ENCODE results near the gene MYO1G. TPM values are rescaled to one million over a fixed set of nuclear protein-coding genes. Genes with fewer than 3 reads are reported as not detected.
A peak's percentile ranks its signal among the peaks of the same experiment; 100 is the strongest.

MYO1G gene
- total and polyA plus RNA-seq, 9 of the 15 experiments (the other 6 are each of a cell fraction or from before 2014, with no cell fraction given): 0.03 to 0.62 (median 0.13) TPM; not detected in 1

DNA sequence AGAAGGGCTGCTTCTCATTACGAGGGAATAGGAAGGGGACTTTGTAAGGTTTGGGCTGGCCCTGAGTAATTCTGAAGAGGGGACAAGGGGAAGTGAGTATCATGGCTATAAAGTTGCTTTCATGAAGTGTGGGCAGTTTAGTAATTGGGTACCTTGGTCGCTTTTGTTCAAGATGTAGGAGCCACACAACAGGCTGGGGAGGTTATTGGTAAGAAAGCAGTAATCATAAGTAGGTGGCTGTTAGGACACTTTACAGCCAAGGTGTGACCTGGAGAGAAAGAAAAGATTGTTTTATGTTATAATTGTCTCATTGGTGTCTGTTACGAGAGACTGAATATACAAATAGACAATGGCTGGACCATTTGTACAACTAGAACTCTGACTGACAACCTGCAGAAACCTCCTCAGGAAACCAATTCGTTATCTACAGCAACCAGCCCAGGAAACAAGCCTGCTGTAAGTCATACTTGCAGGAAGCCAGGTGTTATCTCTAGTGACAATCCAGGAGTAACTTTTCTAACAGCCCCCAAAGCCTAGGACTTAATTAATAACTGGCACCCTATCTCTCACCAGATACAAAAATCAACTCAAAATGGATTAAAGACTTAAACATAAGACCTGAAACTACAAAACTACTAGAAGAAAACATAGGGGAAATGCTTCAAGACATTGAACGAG lies 16.2 kb upstream of the MYO1G start (continued):
- TF ChIP-seq, protein P1, sequence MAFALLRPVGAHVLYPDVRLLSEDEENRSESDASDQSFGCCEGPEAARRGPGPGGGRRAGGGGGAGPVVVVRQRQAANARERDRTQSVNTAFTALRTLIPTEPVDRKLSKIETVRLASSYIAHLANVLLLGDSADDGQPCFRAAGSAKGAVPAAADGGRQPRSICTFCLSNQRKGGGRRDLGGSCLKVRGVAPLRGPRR (CRISPR knock-in tag; IDR thresholded peaks at IDR 0.05): no peak
- TF ChIP-seq, protein P2, sequence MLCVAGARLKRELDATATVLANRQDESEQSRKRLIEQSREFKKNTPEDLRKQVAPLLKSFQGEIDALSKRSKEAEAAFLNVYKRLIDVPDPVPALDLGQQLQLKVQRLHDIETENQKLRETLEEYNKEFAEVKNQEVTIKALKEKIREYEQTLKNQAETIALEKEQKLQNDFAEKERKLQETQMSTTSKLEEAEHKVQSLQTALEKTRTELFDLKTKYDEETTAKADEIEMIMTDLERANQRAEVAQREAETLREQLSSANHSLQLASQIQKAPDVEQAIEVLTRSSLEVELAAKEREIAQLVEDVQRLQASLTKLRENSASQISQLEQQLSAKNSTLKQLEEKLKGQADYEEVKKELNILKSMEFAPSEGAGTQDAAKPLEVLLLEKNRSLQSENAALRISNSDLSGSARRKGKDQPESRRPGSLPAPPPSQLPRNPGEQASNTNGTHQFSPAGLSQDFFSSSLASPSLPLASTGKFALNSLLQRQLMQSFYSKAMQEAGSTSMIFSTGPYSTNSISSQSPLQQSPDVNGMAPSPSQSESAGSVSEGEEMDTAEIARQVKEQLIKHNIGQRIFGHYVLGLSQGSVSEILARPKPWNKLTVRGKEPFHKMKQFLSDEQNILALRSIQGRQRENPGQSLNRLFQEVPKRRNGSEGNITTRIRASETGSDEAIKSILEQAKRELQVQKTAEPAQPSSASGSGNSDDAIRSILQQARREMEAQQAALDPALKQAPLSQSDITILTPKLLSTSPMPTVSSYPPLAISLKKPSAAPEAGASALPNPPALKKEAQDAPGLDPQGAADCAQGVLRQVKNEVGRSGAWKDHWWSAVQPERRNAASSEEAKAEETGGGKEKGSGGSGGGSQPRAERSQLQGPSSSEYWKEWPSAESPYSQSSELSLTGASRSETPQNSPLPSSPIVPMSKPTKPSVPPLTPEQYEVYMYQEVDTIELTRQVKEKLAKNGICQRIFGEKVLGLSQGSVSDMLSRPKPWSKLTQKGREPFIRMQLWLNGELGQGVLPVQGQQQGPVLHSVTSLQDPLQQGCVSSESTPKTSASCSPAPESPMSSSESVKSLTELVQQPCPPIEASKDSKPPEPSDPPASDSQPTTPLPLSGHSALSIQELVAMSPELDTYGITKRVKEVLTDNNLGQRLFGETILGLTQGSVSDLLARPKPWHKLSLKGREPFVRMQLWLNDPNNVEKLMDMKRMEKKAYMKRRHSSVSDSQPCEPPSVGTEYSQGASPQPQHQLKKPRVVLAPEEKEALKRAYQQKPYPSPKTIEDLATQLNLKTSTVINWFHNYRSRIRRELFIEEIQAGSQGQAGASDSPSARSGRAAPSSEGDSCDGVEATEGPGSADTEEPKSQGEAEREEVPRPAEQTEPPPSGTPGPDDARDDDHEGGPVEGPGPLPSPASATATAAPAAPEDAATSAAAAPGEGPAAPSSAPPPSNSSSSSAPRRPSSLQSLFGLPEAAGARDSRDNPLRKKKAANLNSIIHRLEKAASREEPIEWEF (CRISPR knock-in tag; IDR thresholded peaks at IDR 0.05): no peak
- no peak for TF ChIP-seq ZNF3 (CRISPR knock-in tag; IDR thresholded peaks at IDR 0.05)
- TF ChIP-seq, protein P3, sequence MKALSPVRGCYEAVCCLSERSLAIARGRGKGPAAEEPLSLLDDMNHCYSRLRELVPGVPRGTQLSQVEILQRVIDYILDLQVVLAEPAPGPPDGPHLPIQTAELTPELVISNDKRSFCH (CRISPR knock-in tag; IDR thresholded peaks at IDR 0.05): no peak
- TF ChIP-seq, protein P3 (tag; IDR thresholded peaks at IDR 0.05): peak; percentile 77
- no peak for TF ChIP-seq ZNF57 (CRISPR knock-in tag; IDR thresholded peaks at IDR 0.05)
- TF ChIP-seq DDX20 (tag; IDR thresholded peaks at IDR 0.05; ENCODE audit: low read depth): peak; percentile 39; the same call in 1 of the 2 replicates
- TF ChIP-seq TGIF2 (CRISPR knock-in tag; IDR thresholded peaks at IDR 0.05): no peak; the same call in 1 of the 2 replicates
- no peak for TF ChIP-seq TBP (optimal IDR thresholded peaks at IDR 0.05; ENCODE audit: low read depth, low read length)
- peak; percentile 56 to 91; a peak in 3 of 4 replicates for TF ChIP-seq ARNT (IDR thresholded peaks at IDR 0.05)
- TF ChIP-seq, protein P4, sequence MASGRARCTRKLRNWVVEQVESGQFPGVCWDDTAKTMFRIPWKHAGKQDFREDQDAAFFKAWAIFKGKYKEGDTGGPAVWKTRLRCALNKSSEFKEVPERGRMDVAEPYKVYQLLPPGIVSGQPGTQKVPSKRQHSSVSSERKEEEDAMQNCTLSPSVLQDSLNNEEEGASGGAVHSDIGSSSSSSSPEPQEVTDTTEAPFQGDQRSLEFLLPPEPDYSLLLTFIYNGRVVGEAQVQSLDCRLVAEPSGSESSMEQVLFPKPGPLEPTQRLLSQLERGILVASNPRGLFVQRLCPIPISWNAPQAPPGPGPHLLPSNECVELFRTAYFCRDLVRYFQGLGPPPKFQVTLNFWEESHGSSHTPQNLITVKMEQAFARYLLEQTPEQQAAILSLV (tag; IDR thresholded peaks at IDR 0.05): no peak
- TF ChIP-seq MCM3 (IDR thresholded peaks at IDR 0.05): no peak
- TF ChIP-seq, protein P5, sequence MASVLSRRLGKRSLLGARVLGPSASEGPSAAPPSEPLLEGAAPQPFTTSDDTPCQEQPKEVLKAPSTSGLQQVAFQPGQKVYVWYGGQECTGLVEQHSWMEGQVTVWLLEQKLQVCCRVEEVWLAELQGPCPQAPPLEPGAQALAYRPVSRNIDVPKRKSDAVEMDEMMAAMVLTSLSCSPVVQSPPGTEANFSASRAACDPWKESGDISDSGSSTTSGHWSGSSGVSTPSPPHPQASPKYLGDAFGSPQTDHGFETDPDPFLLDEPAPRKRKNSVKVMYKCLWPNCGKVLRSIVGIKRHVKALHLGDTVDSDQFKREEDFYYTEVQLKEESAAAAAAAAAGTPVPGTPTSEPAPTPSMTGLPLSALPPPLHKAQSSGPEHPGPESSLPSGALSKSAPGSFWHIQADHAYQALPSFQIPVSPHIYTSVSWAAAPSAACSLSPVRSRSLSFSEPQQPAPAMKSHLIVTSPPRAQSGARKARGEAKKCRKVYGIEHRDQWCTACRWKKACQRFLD (CRISPR knock-in tag; IDR thresholded peaks at IDR 0.05): peak; percentile 95
- TF ChIP-seq BRD9 (IDR thresholded peaks at IDR 0.05; ENCODE audit: low read depth, partially characterized antibody): peak; percentile 96
- TF ChIP-seq ELF1 (tag; IDR thresholded peaks at IDR 0.05): peak; percentile 57
- no peak; the same call in 1 of the 2 replicates for TF ChIP-seq KLF6 (CRISPR knock-in tag; IDR thresholded peaks at IDR 0.05; ENCODE audit: borderline replicate concordance)
- TF ChIP-seq PHF21A (IDR thresholded peaks at IDR 0.05; ENCODE audit: borderline replicate concordance, low read depth): peak; percentile 68; the same call in 1 of the 2 replicates
- TF ChIP-seq LEF1 (IDR thresholded peaks at IDR 0.05): peak; percentile 97
